Activated naive CD8-positive, alpha-beta T cell treated with anti-CD3 and anti-CD28 coated beads for 36 hours (primary cell): ENCODE results near the gene TCAIM. TPM values are rescaled to one million over a fixed set of nuclear protein-coding genes. Genes with fewer than 3 reads are reported as not detected.
A peak's percentile ranks its signal among the peaks of the same experiment; 100 is the strongest.
"Not testable (repeated sequence)": the region's sequence is repeated elsewhere in the genome, so short reads cannot be mapped to it uniquely, and the experiment has no call there.

Experiments used
- DNase-seq: peaks from one replicate; pipeline ENCODE4 v3.0.0; 2021
- H3K27ac Mint-ChIP-seq: one replicate; pipeline ENCODE4 v1.8.0; 2022; ENCODE audit warnings: mild to moderate bottlenecking, moderate library complexity, mixed read lengths
- H3K27me3 Mint-ChIP-seq: one replicate; pipeline ENCODE4 v1.8.0; 2022; ENCODE audit warnings: mild to moderate bottlenecking, mixed read lengths
- H3K36me3 Mint-ChIP-seq: one replicate; pipeline ENCODE4 v1.8.0; 2021; ENCODE audit warnings: mild to moderate bottlenecking, mixed read lengths
- H3K4me1 Mint-ChIP-seq: one replicate; pipeline ENCODE4 v1.8.0; 2021; ENCODE audit warnings: mixed read lengths
- H3K4me3 Mint-ChIP-seq: one replicate; pipeline ENCODE4 v1.8.0; 2022; ENCODE audit warnings: mild to moderate bottlenecking, moderate library complexity, mixed read lengths
- H3K9me3 Mint-ChIP-seq: one replicate; pipeline ENCODE4 v1.8.0; 2022; ENCODE audit warnings: mixed read lengths
- total RNA-seq, 2 experiments: library from RNA; stranded (reverse); gene quantifications; one replicate each; pipeline ENCODE4 v1.2.3, GENCODE V29; 2021

The TCAIM gene
- total RNA-seq, 2 experiments from 2014 or later = 10.8 to 12.6 TPM

DNA sequence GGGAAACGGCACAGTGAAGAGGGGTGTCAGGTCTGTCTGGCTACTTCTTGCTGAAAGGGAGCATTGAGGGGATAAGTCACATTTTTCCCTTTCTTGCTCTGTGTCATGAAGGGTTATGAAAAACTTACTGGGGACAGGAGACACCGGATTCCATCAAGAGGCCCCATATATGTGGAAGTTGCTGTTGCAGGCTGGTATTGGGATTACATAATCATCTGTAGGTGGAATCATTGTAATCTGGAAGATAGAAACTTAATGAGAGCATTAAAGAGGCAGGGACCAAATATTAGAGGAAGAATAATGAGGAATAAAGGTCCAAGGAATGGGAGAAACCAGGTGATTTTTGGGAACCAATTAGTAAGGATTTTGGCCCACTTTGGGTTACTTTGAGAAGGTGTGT lies 4.2 kb upstream of the TCAIM start:
- Mint-ChIP-seq H3K4me1 (peaks cover 6% of the 10 kb centered on the region), H3K4me3 (no peak overlapping the region), H3K36me3 (no peaks in the 10 kb centered on the region), H3K27me3 (peaks cover 6% of the 10 kb centered on the region), H3K27ac (no peak overlapping the region), H3K9me3 (no peaks in the 10 kb centered on the region)
- no peak for DNase-seq

DNA sequence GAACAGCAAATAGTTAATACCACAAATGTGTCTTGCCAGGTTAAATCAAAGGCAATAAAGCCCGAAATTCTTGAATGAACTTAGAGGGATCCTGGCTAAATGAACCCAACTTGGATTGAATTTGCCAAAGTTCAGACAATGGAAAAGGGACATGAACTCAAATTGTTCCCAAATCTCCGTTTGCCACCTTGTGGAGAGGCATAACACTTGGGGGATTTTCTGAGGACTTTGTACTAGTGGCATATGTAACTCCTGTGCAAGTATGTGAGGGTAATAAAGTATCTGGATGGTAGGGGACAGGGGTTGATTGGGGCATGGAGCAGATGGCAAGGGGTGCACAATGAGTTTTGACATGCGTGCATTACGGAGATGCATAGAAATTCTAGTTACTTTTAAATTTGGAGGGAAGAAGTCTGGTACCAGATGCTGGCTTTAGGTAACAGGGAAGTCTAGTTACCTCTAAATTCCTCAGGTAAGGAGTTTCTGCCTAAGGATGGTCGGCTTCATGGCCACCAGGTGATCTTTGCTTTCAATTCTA lies 1.2 kb upstream of the TCAIM start:
- H3K9me3 Mint-ChIP-seq = no peaks in the 10 kb centered on the region
- H3K27ac Mint-ChIP-seq = peak overlapping the region; percentile 98
- H3K36me3 Mint-ChIP-seq = peaks cover 8% of the 10 kb centered on the region
- H3K27me3 Mint-ChIP-seq = no peaks in the 10 kb centered on the region
- peak overlapping the region; percentile 93 for H3K4me3 Mint-ChIP-seq
- peaks cover 19% of the 10 kb centered on the region for H3K4me1 Mint-ChIP-seq
- DNase-seq = no peak

DNA sequence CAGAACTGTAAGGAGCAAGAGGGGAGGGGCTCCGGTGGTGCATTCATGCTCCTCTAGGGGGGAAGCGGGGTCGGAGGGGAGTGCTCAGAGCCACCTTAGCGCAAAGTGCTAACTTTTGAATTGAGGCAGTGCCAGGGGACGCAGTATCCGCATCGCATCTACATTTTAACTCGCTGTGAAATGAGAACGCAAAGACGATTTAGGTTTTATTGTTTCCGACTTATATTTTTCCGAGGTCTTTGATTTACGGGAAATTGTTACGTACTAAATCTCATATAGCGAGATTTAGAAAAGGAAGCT lies 212 bp downstream of the TCAIM start:
- Mint-ChIP-seq H3K27me3 (no peaks in the 10 kb centered on the region), H3K27ac (peak overlapping the region; percentile 98), H3K36me3 (peaks cover 11% of the 10 kb centered on the region), H3K4me1 (peaks cover 19% of the 10 kb centered on the region), H3K9me3 (no peaks in the 10 kb centered on the region), H3K4me3 (peak overlapping the region; percentile 93)
- no peak for DNase-seq

DNA sequence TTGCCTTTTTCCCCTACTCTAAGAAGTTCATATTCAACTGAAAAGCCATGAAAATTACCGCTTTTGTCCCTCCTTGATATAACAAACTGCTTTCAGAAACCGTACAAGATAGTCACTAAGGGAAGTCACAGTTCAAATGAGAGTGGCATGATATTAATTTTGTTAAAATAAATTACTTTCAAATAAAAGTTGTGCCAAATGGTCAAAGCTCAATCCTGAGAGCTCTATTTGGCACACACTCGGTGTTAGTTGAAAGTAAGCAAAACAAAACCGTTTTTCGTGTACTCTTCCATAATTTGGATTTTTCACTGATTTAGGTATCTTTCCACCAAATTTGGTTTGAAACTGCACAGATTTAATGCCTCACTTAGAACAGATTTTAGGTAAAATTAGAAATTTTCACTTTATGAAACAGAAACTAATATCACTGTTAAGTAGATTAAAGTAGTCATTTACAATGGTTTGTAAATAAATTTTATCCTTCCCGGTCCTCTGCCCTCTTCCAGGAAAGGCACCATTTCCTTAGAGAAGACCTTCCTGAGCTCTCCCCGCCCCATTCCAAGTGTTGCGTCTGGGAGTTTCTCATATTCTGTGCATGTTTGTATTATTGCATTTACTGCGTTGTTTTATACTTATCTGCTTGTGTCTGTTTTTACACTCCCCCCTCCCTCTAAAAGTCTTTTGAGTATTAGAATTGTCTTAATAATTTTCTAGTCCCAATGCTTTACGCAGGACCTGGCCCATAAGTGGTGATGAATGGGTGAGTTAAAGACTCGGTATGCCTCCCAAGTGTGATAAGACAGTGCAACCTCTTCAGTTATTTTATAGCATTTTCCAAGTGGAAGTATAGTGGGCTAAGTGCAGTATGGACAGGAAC lies 853 bp downstream of the TCAIM start:
- H3K36me3 Mint-ChIP-seq = peaks cover 11% of the 10 kb centered on the region
- H3K27me3 Mint-ChIP-seq = no peaks in the 10 kb centered on the region
- H3K9me3 Mint-ChIP-seq = no peaks in the 10 kb centered on the region
- no peak for DNase-seq
- peaks cover 19% of the 10 kb centered on the region for H3K4me1 Mint-ChIP-seq
- peak overlapping the region; percentile 93 for H3K4me3 Mint-ChIP-seq
- H3K27ac Mint-ChIP-seq = peak overlapping the region; percentile 98

DNA sequence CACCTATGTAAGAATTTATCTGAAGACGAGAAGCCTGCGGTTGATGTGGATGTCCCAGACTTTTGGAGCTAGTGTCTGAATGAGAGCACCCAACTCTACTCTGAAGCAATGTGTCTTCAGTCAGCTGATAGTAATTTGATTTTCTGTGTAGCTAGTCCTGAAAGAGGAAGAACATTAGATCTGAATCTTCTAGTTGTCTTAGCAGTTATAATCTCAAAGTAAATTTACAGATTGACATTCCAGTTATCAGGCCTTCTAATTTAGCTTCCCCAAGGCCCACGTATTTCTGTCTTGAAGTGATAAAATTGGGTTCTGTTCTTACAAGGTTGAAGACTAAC lies 1.5 kb downstream of the TCAIM start:
- no peak for DNase-seq
- Mint-ChIP-seq H3K4me1 (peaks cover 19% of the 10 kb centered on the region), H3K4me3 (peak overlapping the region; percentile 93), H3K27me3 (no peaks in the 10 kb centered on the region), H3K9me3 (no peaks in the 10 kb centered on the region), H3K27ac (no peak overlapping the region), H3K36me3 (peaks cover 14% of the 10 kb centered on the region)

DNA sequence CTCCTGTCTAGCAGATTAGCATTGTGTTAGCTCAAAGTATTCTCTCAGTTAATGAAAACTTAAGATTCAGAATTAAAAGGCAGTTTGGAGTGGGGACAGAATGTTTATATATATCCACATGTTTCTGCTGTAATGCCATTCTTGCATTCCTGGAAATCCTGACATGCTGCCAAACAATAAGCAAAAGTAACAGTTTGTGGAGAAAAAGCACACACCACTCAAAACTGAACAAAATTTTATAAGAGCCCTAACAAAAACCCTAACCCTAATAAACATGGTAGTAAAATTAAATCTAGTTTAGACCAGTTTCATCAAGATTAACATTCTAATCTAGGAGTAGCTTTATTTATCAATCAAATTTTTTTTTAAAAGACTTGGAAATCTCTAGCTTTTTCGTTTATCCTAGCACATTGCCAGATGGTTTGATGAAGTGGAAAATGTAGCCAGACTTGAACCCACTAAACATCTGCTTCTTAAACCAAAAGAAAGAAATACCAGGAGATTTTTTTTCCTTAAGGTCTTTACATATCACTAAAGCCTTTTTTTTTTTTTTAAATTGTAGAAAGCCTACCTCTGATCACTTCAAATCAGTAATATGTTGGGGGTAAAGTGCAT lies 3.7 kb downstream of the TCAIM start:
- no peak overlapping the region for H3K27ac Mint-ChIP-seq
- no peak overlapping the region for H3K4me3 Mint-ChIP-seq
- DNase-seq = no peak
- H3K4me1 Mint-ChIP-seq = peaks cover 18% of the 10 kb centered on the region
- H3K27me3 Mint-ChIP-seq = no peaks in the 10 kb centered on the region
- no peaks in the 10 kb centered on the region for H3K9me3 Mint-ChIP-seq
- peaks cover 14% of the 10 kb centered on the region for H3K36me3 Mint-ChIP-seq

DNA sequence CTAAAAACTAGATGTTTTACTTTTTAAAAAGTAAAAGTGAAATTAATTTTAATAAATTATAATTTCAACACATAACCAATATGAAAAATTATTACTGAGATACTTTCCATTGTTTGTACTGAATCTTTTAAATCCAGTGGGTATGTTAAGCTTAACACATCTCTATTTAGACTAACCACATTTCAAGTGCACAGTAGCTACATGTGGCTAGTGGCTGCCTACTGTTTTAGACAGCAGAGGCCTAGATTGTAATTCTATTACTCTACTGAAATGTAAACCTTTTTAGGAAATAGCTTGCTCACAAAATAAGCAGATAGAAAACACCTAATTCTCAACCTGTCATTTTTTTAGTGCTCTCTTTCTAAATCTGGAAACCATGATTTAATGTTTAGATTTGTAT lies 4.9 kb downstream of the TCAIM start:
- no peaks in the 10 kb centered on the region for H3K9me3 Mint-ChIP-seq
- H3K27me3 Mint-ChIP-seq = no peaks in the 10 kb centered on the region
- peaks cover 14% of the 10 kb centered on the region for H3K36me3 Mint-ChIP-seq
- peaks cover 14% of the 10 kb centered on the region for H3K4me1 Mint-ChIP-seq
- no peak overlapping the region for H3K4me3 Mint-ChIP-seq
- no peak overlapping the region for H3K27ac Mint-ChIP-seq
- DNase-seq = no peak

DNA sequence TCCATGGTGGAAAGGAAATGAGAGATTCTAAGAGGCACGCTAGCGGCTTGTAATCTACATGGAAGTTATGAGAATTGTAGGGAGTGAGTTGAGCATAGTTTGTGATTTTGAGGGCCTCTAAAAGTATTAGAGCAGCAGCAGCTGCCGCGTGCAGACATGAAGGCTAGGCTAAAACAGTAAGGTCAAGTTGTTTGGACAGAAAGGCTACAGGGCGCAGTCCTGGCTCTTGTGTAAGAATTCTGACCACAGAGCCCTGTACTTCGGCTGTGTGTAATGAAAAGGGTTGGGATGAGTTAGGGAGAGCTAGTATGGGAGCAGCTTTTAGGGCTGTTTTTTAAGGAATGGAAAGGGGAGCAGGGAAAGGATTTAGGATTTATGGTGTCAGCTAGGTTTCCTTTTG lies 8.0 kb downstream of the TCAIM start:
- not testable (repeated sequence) for H3K36me3 Mint-ChIP-seq, H3K27me3 Mint-ChIP-seq, H3K27ac Mint-ChIP-seq, DNase-seq, H3K4me3 Mint-ChIP-seq, H3K4me1 Mint-ChIP-seq, H3K9me3 Mint-ChIP-seq

DNA sequence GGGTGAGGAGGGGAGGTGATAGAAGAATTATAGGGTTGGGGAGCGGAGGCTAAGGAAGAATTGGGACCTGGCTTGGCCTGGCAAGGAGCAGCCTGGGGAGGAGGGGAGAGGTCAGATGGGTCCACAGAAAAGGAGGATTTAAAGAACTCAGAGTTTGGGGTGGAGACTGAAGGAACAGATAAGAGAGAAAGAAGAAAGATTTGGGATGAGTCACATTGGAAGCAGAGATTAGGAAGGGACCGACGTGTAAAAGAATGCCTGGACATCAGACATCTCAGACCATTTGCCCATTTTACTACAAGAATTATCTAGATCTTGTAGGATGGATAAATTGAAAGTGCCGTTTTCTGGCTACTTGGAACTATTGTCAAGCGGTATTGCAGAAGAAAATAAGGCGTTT lies 10.4 kb downstream of the TCAIM start:
- no peak for DNase-seq
- Mint-ChIP-seq H3K4me1 (peaks cover 3% of the 10 kb centered on the region), H3K36me3 (peaks cover 12% of the 10 kb centered on the region), H3K4me3 (no peak overlapping the region), H3K27ac (no peak overlapping the region), H3K27me3 (no peaks in the 10 kb centered on the region), H3K9me3 (no peaks in the 10 kb centered on the region)

DNA sequence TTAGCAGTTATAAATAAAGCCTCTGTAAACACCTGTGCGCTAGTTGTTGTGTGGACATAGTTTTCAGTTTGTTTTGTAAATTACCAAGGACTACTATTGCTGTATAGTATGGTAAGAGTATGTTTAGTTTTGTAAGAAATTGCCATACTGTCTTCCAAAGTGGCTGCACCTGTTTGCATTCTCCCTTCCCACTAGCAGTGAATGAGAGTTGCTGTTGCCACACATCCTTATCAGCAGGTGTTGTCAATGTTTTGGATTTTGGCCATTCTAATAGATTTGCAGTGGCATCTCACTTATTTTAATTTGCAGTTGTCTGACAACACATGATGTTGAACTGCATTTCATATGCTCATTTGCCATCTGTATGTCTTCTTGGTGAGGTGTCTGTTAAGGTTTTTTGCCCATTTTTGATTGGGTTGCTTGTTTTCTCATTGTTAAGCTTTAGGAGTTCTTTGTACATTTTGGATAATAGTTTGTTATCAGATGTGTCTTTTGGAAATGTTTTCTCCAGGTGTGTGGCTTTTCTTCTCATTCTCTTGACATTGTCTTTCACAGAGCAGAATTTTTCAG lies 14.9 kb downstream of the TCAIM start:
- peaks cover 3% of the 10 kb centered on the region for H3K4me1 Mint-ChIP-seq
- no peak overlapping the region for H3K4me3 Mint-ChIP-seq
- no peaks in the 10 kb centered on the region for H3K27me3 Mint-ChIP-seq
- peaks cover 14% of the 10 kb centered on the region for H3K36me3 Mint-ChIP-seq
- no peak for DNase-seq
- no peak overlapping the region for H3K27ac Mint-ChIP-seq
- H3K9me3 Mint-ChIP-seq = no peaks in the 10 kb centered on the region

DNA sequence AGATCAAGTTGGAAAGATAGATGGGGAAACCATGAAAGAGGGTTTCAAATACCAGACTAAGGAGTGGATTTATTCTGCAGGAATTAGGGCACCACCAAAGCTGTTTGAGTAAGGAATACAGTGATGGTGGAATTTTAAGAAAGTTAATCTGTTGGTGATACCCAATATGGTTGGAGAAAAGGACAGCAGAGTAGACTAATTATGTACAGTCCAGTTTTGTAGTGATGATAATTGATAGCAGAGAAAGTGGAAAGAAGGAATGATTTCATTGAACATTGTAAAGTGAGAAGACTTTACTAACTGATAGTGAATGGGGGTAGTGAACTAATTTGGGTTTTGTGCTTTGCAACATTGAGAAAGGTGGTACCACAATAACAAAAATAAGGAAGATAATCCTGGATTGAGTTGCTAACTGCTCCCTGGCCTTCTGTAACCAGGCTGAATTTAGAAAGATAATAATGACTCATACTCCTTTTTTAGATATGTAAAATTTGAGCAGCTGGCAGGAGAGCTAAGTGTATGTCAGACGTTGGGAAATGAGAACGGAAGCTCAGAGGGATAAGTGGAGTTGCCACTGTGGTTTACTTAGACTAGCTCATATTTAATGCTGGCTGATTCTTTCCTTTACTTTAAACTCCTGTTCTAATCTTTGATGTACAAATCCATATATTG lies 16.9 kb downstream of the TCAIM start:
- peaks cover 3% of the 10 kb centered on the region for H3K4me1 Mint-ChIP-seq
- DNase-seq = no peak
- H3K9me3 Mint-ChIP-seq = no peaks in the 10 kb centered on the region
- H3K36me3 Mint-ChIP-seq = peaks cover 14% of the 10 kb centered on the region
- no peak overlapping the region for H3K4me3 Mint-ChIP-seq
- H3K27ac Mint-ChIP-seq = no peak overlapping the region
- no peaks in the 10 kb centered on the region for H3K27me3 Mint-ChIP-seq

DNA sequence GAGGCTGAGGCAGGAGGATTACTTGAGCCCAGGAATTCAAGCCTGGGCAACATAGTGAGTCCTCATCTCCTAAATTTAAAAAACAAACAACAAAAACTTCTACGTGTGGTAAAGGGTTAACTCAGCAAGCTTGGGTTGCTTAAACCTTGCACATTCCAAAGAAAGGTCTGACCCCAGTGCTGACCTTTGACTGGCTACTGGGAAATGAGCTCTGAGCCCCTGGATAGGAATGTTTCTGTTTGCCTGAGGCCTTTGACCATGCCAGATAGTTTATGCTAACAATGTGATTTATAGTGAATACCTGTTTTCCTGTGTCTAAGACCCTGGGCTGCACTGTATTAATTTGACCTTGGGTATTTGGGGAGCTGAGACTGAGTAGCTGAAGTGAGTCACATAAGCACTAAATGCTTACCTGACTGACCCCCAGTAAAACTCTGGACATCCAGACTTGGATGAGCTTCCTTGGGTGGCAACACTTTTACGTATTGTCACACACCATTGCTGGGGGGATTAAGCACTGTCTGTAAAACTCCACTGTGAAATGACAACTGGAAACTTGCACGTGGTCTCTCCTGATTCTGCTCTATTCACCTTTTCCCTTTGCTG lies 20.7 kb downstream of the TCAIM start:
- DNase-seq = no peak
- Mint-ChIP-seq H3K27ac (no peak overlapping the region), H3K27me3 (no peaks in the 10 kb centered on the region), H3K4me1 (no peaks in the 10 kb centered on the region), H3K9me3 (no peaks in the 10 kb centered on the region), H3K36me3 (peaks cover 3% of the 10 kb centered on the region), H3K4me3 (no peak overlapping the region)

DNA sequence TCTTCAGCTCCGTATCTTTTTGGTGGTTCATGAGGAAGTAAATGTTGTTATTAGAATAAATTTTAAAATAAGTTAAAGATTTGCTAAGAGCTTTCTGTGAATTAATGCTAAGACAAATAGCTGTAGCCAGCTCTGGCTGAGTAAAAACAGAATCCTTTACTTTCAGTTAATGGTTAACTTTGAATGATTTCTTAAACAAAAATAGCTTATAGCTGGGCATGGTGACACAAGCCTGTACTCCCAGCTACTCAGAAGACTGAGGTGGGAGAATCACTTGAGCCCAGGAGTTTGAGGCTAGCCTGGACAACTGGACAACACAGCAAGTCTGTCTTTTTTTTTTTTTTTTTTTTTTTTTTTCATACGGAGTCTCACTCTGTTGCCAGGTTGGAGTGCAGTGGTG lies 25.0 kb downstream of the TCAIM start:
- Mint-ChIP-seq H3K27ac (no peak overlapping the region), H3K36me3 (peaks cover 6% of the 10 kb centered on the region), H3K4me3 (no peak overlapping the region), H3K27me3 (no peaks in the 10 kb centered on the region), H3K9me3 (no peaks in the 10 kb centered on the region), H3K4me1 (no peaks in the 10 kb centered on the region)
- no peak for DNase-seq

DNA sequence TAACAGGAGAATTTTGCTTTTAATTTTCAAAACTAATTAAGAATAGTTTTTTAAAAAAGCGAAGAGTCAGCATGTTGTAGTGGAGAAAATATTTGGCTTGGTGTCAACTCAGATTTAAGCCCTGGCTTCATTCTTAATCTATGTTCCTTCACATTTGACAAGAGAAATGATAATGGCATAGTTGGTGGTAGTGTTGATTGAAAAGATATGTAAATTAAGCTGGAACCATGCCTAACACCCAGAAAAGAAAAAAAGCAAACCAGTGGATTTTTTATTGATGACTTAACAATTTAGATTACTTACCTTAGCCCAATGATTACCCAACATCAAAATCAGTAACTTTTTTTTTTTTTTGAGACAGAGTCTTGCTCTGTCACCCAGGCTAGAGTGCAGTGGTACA lies 27.4 kb downstream of the TCAIM start:
- no peak for DNase-seq
- Mint-ChIP-seq H3K4me1 (no peaks in the 10 kb centered on the region), H3K4me3 (no peak overlapping the region), H3K36me3 (peaks cover 6% of the 10 kb centered on the region), H3K27me3 (no peaks in the 10 kb centered on the region), H3K27ac (no peak overlapping the region), H3K9me3 (no peaks in the 10 kb centered on the region)

DNA sequence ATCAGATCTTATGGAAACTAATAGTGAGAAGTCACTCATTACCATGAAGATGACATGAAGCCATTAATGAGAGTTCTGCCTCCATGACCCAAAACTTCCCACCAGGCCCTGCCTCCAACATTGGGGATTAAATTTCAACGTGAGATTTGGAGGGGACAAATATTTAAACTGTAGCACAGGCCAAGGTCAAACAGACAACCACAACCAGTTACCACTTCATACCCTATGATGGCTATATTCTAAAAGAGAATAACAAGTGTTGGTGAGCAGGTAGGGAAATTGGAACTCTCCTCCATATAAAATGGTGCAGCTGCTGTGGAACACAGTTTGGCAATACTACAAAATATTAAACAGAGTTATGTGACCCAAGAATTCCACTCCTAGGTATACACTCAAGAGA lies 36.9 kb downstream of the TCAIM start:
- H3K4me3 Mint-ChIP-seq = no peak overlapping the region
- no peaks in the 10 kb centered on the region for H3K27me3 Mint-ChIP-seq
- no peak overlapping the region for H3K27ac Mint-ChIP-seq
- peaks cover 18% of the 10 kb centered on the region for H3K36me3 Mint-ChIP-seq
- H3K4me1 Mint-ChIP-seq = no peaks in the 10 kb centered on the region
- DNase-seq = no peak
- peaks cover 15% of the 10 kb centered on the region for H3K9me3 Mint-ChIP-seq
